Osteocyte (in vitro differentiated cells): ENCODE results near the gene ASCL2. TPM values are rescaled to one million over a fixed set of nuclear protein-coding genes. Genes with fewer than 3 reads are reported as not detected.
A peak's percentile ranks its signal among the peaks of the same experiment; 100 is the strongest.

Experiments
- DNase-seq: peaks from one replicate; pipeline ENCODE4 v3.0.0; 2021; ENCODE audit warnings: mixed read lengths; ENCODE audit not compliant: unreplicated experiment; ENCODE audit errors: extremely low spot score
- H3K27ac Mint-ChIP-seq: one replicate; pipeline ENCODE4 v1.8.0; 2021; ENCODE audit warnings: mild to moderate bottlenecking, mixed read lengths; ENCODE audit not compliant: unreplicated experiment
- H3K27me3 Mint-ChIP-seq: one replicate; pipeline ENCODE4 v1.8.0; 2021; ENCODE audit warnings: mixed read lengths; ENCODE audit not compliant: unreplicated experiment
- H3K36me3 Mint-ChIP-seq: one replicate; pipeline ENCODE4 v1.8.0; 2021; ENCODE audit warnings: mixed read lengths; ENCODE audit not compliant: unreplicated experiment
- H3K4me1 Mint-ChIP-seq: one replicate; pipeline ENCODE4 v1.8.0; 2021; ENCODE audit warnings: mixed read lengths; ENCODE audit not compliant: unreplicated experiment
- H3K4me3 Mint-ChIP-seq: one replicate; pipeline ENCODE4 v1.8.0; 2021; ENCODE audit warnings: mild to moderate bottlenecking, moderate library complexity, mixed read lengths; ENCODE audit not compliant: unreplicated experiment
- H3K9me3 Mint-ChIP-seq: one replicate; pipeline ENCODE4 v1.8.0; 2021; ENCODE audit warnings: mixed read lengths; ENCODE audit not compliant: unreplicated experiment
- CTCF ChIP-seq: fragments of 200-600 bp; sonication (generic); IDR thresholded peaks from 2 replicates; pipeline ENCODE4 v1.5.0; 2021; ENCODE audit warnings: antibody characterized with exemption, mild to moderate bottlenecking, moderate library complexity
- total RNA-seq: library from RNA; stranded (reverse); gene quantifications from 2 replicates; pipeline ENCODE4 v1.2.1, GENCODE V29; 2021

ASCL2 gene
- total RNA-seq, 1 donor from 2014 or later = not detected

- Mint-ChIP-seq H3K9me3 (no peaks in the 10 kb centered on the region), H3K4me3 (no peak overlapping the region), H3K4me1 (peaks cover 9% of the 10 kb centered on the region), H3K27me3 (peaks cover 55% of the 10 kb centered on the region), H3K36me3 (no peaks in the 10 kb centered on the region), H3K27ac (no peak overlapping the region)
- TF ChIP-seq CTCF = no peak
- peak; percentile 72 for DNase-seq
These were observed 1.2 kb upstream of the ASCL2 start for GRCh38 chr11:2271327-2272227.

GRCh38 chr11:2271077-2271326, 614 bp upstream of the ASCL2 start:
- Mint-ChIP-seq H3K27me3 (peaks cover 56% of the 10 kb centered on the region), H3K4me1 (peaks cover 9% of the 10 kb centered on the region), H3K9me3 (no peaks in the 10 kb centered on the region), H3K27ac (no peak overlapping the region), H3K36me3 (no peaks in the 10 kb centered on the region), H3K4me3 (no peak overlapping the region)
- no peak for DNase-seq
- no peak for TF ChIP-seq CTCF

- Mint-ChIP-seq H3K9me3 (no peaks in the 10 kb centered on the region), H3K27me3 (peaks cover 55% of the 10 kb centered on the region), H3K36me3 (no peaks in the 10 kb centered on the region), H3K4me1 (peaks cover 9% of the 10 kb centered on the region), H3K27ac (no peak overlapping the region), H3K4me3 (no peak overlapping the region)
- no peak for TF ChIP-seq CTCF
- DNase-seq = no peak
These were observed 627 bp downstream of the ASCL2 start for GRCh38 chr11:2269601-2270321.

GRCh38 chr11:2268729-2269600, 1.4 kb downstream of the ASCL2 start:
- H3K4me3 Mint-ChIP-seq = peak overlapping the region; percentile 44
- H3K4me1 Mint-ChIP-seq = peaks cover 7% of the 10 kb centered on the region
- no peaks in the 10 kb centered on the region for H3K9me3 Mint-ChIP-seq
- peaks cover 51% of the 10 kb centered on the region for H3K27me3 Mint-ChIP-seq
- TF ChIP-seq CTCF = no peak
- no peak overlapping the region for H3K27ac Mint-ChIP-seq
- no peak for DNase-seq
- no peaks in the 10 kb centered on the region for H3K36me3 Mint-ChIP-seq
